Endothelial cell of umbilical vein (primary cell): ENCODE data around the gene SMOC1. TPM values are rescaled to one million over a fixed set of nuclear protein-coding genes. Genes with fewer than 3 reads are reported as not detected.

ENCODE experiments used
- BruUV-seq: library from RNA; stranded (reverse); fragments of 400-500 nt; replicated peaks from 2 replicates; lab custom pipeline; 2021; lab: Mats Ljungman, UMichigan
- CTCF ChIA-PET: fragments of 300-600, 350-600 bp; sonication (Branson Sonifier 250); formaldehyde crosslinking; loops from one replicate; lab custom pipeline; 2021; ENCODE audit warnings: antibody characterized with exemption, inconsistent platforms; lab: Charles Lee
- POLR2A ChIA-PET: fragments of 300-600, 350-600 bp; sonication (Branson Sonifier 250); formaldehyde crosslinking; loops from one replicate; lab custom pipeline; 2021; ENCODE audit warnings: antibody characterized with exemption, inconsistent platforms; lab: Charles Lee
- DNase-seq: peaks from one replicate; pipeline ENCODE4 v3.0.0-alpha.2; 2011; ENCODE audit warnings: low read depth, low spot score
- FAIRE-seq: peaks from 2 replicates; lab custom pipeline; 2011; peaks lifted over from hg19 to GRCh38; lab: Jason Lieb, UNC
- H2AFZ ChIP-seq: 2 replicates; pipeline ENCODE4 v1.6.0; 2012; ENCODE audit warnings: low read depth, low read length, control low read depth, inconsistent platforms
- H3K27ac ChIP-seq: 2 replicates; pipeline ENCODE4 v1.5.1; 2011; ENCODE audit warnings: low read depth, mild to moderate bottlenecking, control low read depth, low read length, moderate library complexity; ENCODE audit not compliant: insufficient read depth
- H3K27me3 ChIP-seq, 2 experiments: 2 replicates each; pipeline versions ENCODE4 v1.6.0 to v1.6.1; 2011; ENCODE audit warnings: low read length in 2 of 2, mixed read lengths in 1 of 2; ENCODE audit not compliant: control insufficient read depth in 2 of 2, insufficient read depth in 2 of 2
- H3K36me3 ChIP-seq, 2 experiments: 2 replicates in 1 of 2; 3 replicates in 1 of 2; pipeline ENCODE4 v1.5.1; 2011; ENCODE audit warnings: low read length in 2 of 2, mild to moderate bottlenecking in 1 of 2, moderate library complexity in 1 of 2; ENCODE audit not compliant: control insufficient read depth in 2 of 2, insufficient read depth in 2 of 2; ENCODE audit errors: extremely low read depth in 1 of 2
- H3K4me1 ChIP-seq: 3 replicates; pipeline ENCODE4 v1.5.1; 2011; ENCODE audit warnings: mild to moderate bottlenecking, low read length; ENCODE audit not compliant: control insufficient read depth, insufficient read depth; ENCODE audit errors: extremely low read depth
- H3K4me2 ChIP-seq: 2 replicates; pipeline ENCODE4 v1.6.1; 2011; ENCODE audit warnings: low read length, control low read depth, mixed read lengths; ENCODE audit not compliant: insufficient read depth
- H3K4me3 ChIP-seq, 3 experiments: fragments of 200-600 bp in 1 of 3; sonication (generic), shearing (Covaris generic) in 1 of 3; replicated peaks in 1 of 3; 2 replicates each; pipeline ENCODE4 v1.5.1; 2011 to 2016; ENCODE audit warnings: control low read depth in 3 of 3, low read length in 3 of 3, mild to moderate bottlenecking in 2 of 3, inconsistent platforms in 1 of 3, low read depth in 1 of 3, moderate library complexity in 1 of 3; ENCODE audit not compliant: insufficient read depth in 1 of 3
- H3K79me2 ChIP-seq: 2 replicates; pipeline ENCODE4 v1.6.0; 2012; ENCODE audit warnings: low read length, inconsistent platforms; ENCODE audit not compliant: control insufficient read depth, insufficient read depth
- H3K9ac ChIP-seq: replicated peaks from 2 replicates; pipeline ENCODE3; 2011; ENCODE audit warnings: low read length, control low read depth; ENCODE audit not compliant: insufficient read depth; ENCODE audit errors: extremely low read depth
- H3K9me1 ChIP-seq: replicated peaks from 3 replicates; pipeline ENCODE4 v1.6.0; 2011; ENCODE audit warnings: mild to moderate bottlenecking, low read length; ENCODE audit not compliant: control insufficient read depth, insufficient read depth; ENCODE audit errors: extremely low read depth
- H3K9me3 ChIP-seq: replicated peaks from 2 replicates; pipeline ENCODE4 v1.5.1; 2012; ENCODE audit warnings: low read length, inconsistent platforms; ENCODE audit not compliant: control insufficient read depth, insufficient read depth
- H4K20me1 ChIP-seq: replicated peaks from 2 replicates; pipeline ENCODE3; 2011; ENCODE audit warnings: mild to moderate bottlenecking, low read length; ENCODE audit not compliant: control insufficient read depth, insufficient read depth; ENCODE audit errors: extremely low read depth
- FOS ChIP-seq: IDR thresholded peaks from 2 replicates; pipeline ENCODE4 v1.6.1; 2011; ENCODE audit warnings: mild to moderate bottlenecking, low read length, moderate library complexity, borderline replicate concordance; ENCODE audit not compliant: insufficient read depth
- GATA2 ChIP-seq: IDR thresholded peaks from 2 replicates; pipeline ENCODE4 v1.7.0; 2011; ENCODE audit warnings: low read depth, mild to moderate bottlenecking, moderate library complexity, mixed read lengths, low read length; ENCODE audit not compliant: insufficient read length, insufficient read depth
- MYC ChIP-seq: IDR thresholded peaks from one replicate; pipeline ENCODE4 v1.6.1; 2011; ENCODE audit warnings: mild to moderate bottlenecking, low read depth, low read length
- POLR2A ChIP-seq: IDR thresholded peaks from 2 replicates; pipeline ENCODE4 v1.6.1; 2012; ENCODE audit warnings: low read depth, mild to moderate bottlenecking, control low read depth, low read length
- POLR2AphosphoS5 ChIP-seq: IDR thresholded peaks from 2 replicates; pipeline ENCODE4 v1.6.1; 2012; ENCODE audit warnings: low read depth, mild to moderate bottlenecking, control low read depth, low read length, moderate library complexity; ENCODE audit not compliant: insufficient read depth
- dilution Hi-C: fragments of 300-500 bp; cut with MboI; formaldehyde crosslinking; loops from one replicate; pipeline ENCODE4 v1.15.0; 2019; ENCODE audit warnings: low sequenced_read_pairs; ENCODE audit not compliant: extremely low pct_ligation_motif_present
- intact Hi-C: fragments of 100-400 bp; cut with micrococcal nuclease; formaldehyde crosslinking; loops from one replicate; pipeline ENCODE4 v1.10.0; 2022
- polyA plus RNA-seq, 4 experiments: library from polyadenylated mRNA; depleted of rRNA in 3 of 4; stranded (reverse) in 3 of 4; unstranded in 1 of 4; fragments of >200 nt; gene quantifications; 2 replicates each; pipeline versions ENCODE4 v1.2.1 to v1.2.3, GENCODE V29; 2011 to 2012; ENCODE audit warnings: missing spikeins in 1 of 4
- total RNA-seq: library from RNA; stranded (reverse); gene quantifications from 2 replicates; pipeline ENCODE4 v1.2.3, GENCODE V29; 2021
- TF ChIP-seq, protein P1 (sequence below), 2 donors: IDR thresholded peaks; 1 replicate in 1 of 2; 2 replicates in 1 of 2; pipeline ENCODE4 v1.5.1; 2011; ENCODE audit warnings: low read length in 2 of 2, mild to moderate bottlenecking in 2 of 2, moderate library complexity in 2 of 2, control low read depth in 1 of 2, inconsistent platforms in 1 of 2, low read depth in 1 of 2; ENCODE audit not compliant: insufficient read depth in 1 of 2; ENCODE audit errors: extremely low read depth in 1 of 2
- TF ChIP-seq, protein P2 (sequence below): IDR thresholded peaks from 2 replicates; pipeline ENCODE4 v1.6.1; 2011; ENCODE audit not compliant: insufficient read depth, insufficient read length

SMOC1 gene
- total and polyA plus RNA-seq, 2 donors (not counting 3 experiments of a cell fraction or from before 2014, with no cell fraction given), result 0.97 to 1.1 TPM

DNA sequence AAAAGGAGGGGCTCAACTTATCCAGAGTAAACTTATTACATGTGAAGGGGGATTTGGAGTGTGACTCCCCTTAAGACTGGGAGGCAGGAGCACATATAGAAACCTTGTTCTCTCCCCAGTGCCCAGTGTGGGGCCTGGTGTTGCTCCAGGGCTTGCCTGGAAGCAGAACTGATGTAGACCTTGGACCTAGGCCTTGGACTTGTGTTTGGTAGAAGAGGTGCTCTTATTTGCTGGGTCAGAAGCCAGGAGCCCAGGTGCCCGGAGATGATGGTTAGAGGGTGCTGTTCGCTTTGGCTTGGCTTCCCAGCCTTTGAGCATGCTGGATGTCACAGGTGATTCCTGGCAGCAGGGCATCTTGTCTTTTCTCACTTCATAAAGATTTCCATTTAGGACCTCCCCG, 110.4 kb downstream of the SMOC1 start:
- no peak overlapping the region for H2AFZ ChIP-seq
- CTCF ChIA-PET, result no interaction called here
- H3K9me1 ChIP-seq, result no peaks in the 10 kb centered on the region
- no peaks in the 10 kb centered on the region for H3K9me3 ChIP-seq
- no peak overlapping the region for H3K9ac ChIP-seq
- no peaks in the 10 kb centered on the region for H3K79me2 ChIP-seq
- H3K4me3 ChIP-seq, result no peak overlapping the region
- H3K27ac ChIP-seq, result no peak overlapping the region
- H3K27me3 ChIP-seq, result peaks cover 3 to 5% of the 10 kb centered on the region in 2 experiments
- POLR2A ChIA-PET, result no interaction called here
- FAIRE-seq, result no peak
- intact Hi-C loops, result no loop called here
- no TSS peak for BruUV-seq
- dilution Hi-C loops, result no loop called here
- H4K20me1 ChIP-seq, result no peaks in the 10 kb centered on the region
- H3K36me3 ChIP-seq, result no peaks in the 10 kb centered on the region
- DNase-seq, result no peak
- no peaks in the 10 kb centered on the region for H3K4me1 ChIP-seq
- H3K4me2 ChIP-seq, result no peak overlapping the region
- no peak for TF ChIP-seq POLR2AphosphoS5
- TF ChIP-seq GATA2, result no peak
- TF ChIP-seq, protein P1, sequence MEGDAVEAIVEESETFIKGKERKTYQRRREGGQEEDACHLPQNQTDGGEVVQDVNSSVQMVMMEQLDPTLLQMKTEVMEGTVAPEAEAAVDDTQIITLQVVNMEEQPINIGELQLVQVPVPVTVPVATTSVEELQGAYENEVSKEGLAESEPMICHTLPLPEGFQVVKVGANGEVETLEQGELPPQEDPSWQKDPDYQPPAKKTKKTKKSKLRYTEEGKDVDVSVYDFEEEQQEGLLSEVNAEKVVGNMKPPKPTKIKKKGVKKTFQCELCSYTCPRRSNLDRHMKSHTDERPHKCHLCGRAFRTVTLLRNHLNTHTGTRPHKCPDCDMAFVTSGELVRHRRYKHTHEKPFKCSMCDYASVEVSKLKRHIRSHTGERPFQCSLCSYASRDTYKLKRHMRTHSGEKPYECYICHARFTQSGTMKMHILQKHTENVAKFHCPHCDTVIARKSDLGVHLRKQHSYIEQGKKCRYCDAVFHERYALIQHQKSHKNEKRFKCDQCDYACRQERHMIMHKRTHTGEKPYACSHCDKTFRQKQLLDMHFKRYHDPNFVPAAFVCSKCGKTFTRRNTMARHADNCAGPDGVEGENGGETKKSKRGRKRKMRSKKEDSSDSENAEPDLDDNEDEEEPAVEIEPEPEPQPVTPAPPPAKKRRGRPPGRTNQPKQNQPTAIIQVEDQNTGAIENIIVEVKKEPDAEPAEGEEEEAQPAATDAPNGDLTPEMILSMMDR (IDR thresholded peaks at IDR 0.05; ENCODE audit: extremely low read depth in 1 of 2, insufficient read depth in 1 of 2, low read depth in 1 of 2, low read length in 2 of 2), result no peak
- no peak for TF ChIP-seq FOS

DNA sequence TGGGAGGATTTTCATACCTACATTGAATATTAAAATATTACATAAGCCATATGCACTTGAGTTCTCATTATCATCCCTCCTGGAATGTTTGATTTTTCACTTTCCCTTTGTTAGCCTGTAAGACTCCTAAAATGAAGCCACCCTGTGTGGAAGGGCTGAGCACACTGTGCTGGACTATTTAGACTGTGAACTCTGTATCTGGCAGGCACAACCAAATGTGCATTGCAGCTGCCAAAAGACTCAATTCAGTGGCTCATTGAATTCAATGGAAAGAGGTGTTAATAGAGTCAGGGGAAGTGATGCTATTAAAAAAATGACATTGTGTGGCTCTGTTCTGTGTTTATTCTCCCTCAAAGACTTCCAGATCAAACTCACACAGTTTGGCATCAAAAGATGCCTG, 111.1 kb downstream of the SMOC1 start:
- no peaks in the 10 kb centered on the region for H3K9me3 ChIP-seq
- H2AFZ ChIP-seq, result no peak overlapping the region
- no peak overlapping the region for H3K9ac ChIP-seq
- CTCF ChIA-PET, result no interaction called here
- no peaks in the 10 kb centered on the region for H3K4me1 ChIP-seq
- no TSS peak for BruUV-seq
- no peak overlapping the region for H3K4me2 ChIP-seq
- no peak for FAIRE-seq
- DNase-seq, result no peak
- H4K20me1 ChIP-seq, result no peaks in the 10 kb centered on the region
- POLR2A ChIA-PET, result no interaction called here
- dilution Hi-C loops, result no loop called here
- no peaks in the 10 kb centered on the region for H3K36me3 ChIP-seq
- no peak overlapping the region for H3K4me3 ChIP-seq
- no peaks in the 10 kb centered on the region for H3K79me2 ChIP-seq
- intact Hi-C loops, result no loop called here
- no peak overlapping the region for H3K27ac ChIP-seq
- TF ChIP-seq, protein P2, sequence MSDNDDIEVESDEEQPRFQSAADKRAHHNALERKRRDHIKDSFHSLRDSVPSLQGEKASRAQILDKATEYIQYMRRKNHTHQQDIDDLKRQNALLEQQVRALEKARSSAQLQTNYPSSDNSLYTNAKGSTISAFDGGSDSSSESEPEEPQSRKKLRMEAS, result no peak
- TF ChIP-seq, protein P1 (IDR thresholded peaks at IDR 0.05; ENCODE audit: extremely low read depth in 1 of 2, insufficient read depth in 1 of 2, low read depth in 1 of 2, low read length in 2 of 2), result no peak
- no peak for TF ChIP-seq POLR2A
- no peak for TF ChIP-seq MYC
- no peaks in the 10 kb centered on the region for H3K9me1 ChIP-seq
- peaks cover 3 to 5% of the 10 kb centered on the region in 2 experiments for H3K27me3 ChIP-seq
